NCI-H2107 treated with DMSO at 0.1 percent for 48 hours (cell line): ENCODE data around the gene FARS2.

Experiments used
- DNase-seq: peaks from one replicate; lab custom pipeline; 2025; ENCODE audit not compliant: unreplicated experiment; lab: John Stamatoyannopoulos, UW

Gene FARS2

GRCh38 chr6:5260661-5261544 is at the start of gene FARS2, which contains the start of gene LYRM4:
FARS2 (plus strand) TSS chr6:5261513.
LYRM4 (minus strand) TSS chr6:5260950; CDS start chr6:5260733, 217 bp downstream.
- DNase-seq: peak; percentile 40

- no peak for DNase-seq
Observed at GRCh38 chr6:5213836-5214235, 47.5 kb upstream of the FARS2 start.

- no peak for DNase-seq
Observed at GRCh38 chr6:5214570-5215052, 46.7 kb upstream of the FARS2 start.

DNA sequence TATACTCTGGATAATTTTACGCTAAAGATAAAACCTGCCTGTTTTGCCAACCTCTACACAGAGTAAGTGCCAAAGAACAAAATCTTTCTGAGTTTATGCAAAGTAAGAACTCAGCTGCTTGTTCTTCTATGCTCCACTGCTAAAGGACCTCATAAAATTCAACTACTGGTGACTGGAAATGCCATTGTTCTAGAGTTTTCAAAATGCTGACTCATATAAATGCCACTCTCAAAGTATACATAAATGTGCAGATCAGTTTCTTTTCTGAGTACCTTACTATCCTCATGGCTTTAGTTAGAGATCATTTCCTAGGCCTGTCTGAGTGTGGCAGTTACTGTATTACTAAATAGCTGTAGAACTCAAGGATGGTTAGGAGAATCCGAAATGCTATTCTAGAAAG is 46.2 kb upstream of the FARS2 start:
- DNase-seq: no peak

DNA sequence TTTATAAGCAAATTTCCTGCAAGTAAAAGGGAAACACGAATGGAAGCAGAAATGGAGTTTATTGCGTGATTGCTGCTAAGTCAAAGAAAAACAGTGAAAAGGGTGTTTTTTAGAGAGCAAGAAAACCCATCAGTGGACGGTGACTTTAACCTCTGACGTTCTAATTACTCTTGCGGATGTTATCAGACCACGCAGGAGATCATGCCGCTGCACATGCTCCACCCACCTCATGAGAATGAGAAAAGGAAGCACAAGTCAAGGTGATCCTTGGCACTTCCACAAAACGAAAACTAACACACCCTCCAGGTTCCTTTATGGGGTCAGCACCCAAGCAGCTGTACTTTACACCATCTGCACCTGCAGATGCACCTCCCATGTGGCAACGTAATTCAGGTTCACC is 45.5 kb upstream of the FARS2 start:
- no peak for DNase-seq

- DNase-seq: no peak
Observed at GRCh38 chr6:5217356-5217755, 44.0 kb upstream of the FARS2 start.

GRCh38 chr6:5219011-5219691 is 42.2 kb upstream of the FARS2 start:
- DNase-seq: no peak

DNA sequence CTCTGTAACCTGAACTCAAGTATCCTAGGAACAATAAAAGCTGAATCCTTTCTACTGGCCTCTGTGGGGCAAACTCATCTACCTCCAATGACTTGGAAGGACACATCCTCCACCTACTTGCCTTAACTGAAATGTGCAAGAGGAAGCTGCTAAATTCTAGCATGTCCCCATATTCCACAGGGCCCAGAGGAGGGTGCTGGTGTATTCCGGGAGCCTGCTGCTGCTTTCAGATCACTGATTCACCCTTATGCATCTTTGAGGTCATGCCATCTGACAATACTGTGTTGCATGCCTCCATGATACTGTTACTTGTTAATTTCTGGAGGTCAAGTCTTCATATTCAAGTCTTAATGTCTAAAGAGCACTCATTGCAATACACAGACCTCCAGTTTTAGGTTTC is 40.9 kb upstream of the FARS2 start:
- no peak for DNase-seq

DNA sequence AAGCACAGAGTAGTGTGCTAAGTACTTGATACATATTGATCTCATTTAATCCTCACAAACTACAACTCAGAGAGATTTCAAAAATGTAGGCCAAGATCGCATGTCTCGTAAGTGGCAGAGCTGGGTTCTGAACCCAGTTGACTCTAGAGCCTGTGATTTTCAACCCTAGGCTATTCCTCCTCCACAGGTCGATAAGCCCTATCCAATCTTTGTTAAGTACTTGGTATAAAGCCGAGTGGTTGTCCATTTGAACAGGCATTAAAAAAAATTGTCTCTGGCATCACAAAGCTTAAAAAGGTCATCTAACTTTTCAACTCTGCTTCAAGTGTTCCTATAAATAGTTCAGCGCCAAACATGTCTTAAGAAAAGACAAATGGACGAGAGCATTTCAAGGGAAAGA is 38.0 kb upstream of the FARS2 start:
- no peak for DNase-seq

DNA sequence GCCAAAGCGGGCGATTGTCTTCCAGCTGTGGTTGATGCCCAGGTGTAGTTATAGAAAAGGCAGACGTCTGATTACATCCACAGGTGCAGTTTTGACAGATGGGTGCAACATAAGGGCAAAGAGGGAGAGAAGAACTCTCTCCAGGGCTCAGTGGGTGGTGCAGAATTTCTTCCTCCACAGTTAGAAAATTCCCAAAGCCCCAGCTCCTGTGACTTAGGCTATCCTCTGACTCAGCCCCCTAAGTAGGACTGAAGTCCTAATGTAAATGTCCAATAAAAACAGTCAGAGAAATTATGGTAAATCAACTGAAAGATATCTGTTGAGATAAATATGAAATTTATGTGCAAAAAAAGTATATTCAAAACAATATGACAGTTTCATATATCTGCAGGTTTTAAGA is 32.0 kb upstream of the FARS2 start:
- DNase-seq: no peak

- no peak for DNase-seq
Observed at GRCh38 chr6:5230081-5230480, 31.2 kb upstream of the FARS2 start.

GRCh38 chr6:5231289-5231688 is 30.0 kb upstream of the FARS2 start:
- DNase-seq: no peak

DNA sequence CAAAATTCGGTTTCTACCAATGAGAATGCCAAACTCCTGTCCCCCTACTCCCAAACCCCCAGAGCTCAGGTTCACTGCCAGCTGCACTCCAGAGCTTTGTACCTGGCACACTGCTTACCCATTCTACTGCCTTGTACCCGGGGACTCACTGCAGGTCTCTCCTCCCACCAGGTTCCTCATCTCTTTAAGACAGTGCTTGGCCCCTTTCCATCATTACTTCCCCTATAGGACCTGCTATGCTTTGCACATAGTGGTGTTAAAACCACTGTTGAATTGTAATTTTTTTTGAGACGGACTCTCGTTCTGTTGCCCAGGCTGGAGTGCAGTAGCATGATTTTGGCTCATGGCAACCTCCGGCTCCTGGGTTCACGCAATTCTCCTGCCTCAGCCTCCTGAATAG is 26.4 kb upstream of the FARS2 start:
- no peak for DNase-seq

DNA sequence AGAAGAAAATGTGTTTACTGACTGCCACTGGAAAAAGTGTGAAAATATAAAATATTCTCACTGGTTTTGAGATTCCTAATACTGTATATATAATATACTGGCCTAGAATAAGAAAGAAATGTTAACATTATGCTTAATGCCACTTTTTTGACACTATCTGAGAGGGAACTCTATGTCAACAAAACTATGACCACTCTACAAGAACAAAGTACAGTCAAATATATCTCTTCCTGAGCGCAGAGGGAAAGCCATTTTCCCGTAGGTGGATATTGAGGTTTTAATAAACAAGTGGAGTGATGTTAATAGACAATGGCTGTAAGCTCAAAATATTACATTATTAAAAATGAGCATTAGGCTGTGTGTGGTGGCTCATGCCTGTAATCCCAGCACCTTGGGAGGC is 25.5 kb upstream of the FARS2 start:
- DNase-seq: no peak

DNA sequence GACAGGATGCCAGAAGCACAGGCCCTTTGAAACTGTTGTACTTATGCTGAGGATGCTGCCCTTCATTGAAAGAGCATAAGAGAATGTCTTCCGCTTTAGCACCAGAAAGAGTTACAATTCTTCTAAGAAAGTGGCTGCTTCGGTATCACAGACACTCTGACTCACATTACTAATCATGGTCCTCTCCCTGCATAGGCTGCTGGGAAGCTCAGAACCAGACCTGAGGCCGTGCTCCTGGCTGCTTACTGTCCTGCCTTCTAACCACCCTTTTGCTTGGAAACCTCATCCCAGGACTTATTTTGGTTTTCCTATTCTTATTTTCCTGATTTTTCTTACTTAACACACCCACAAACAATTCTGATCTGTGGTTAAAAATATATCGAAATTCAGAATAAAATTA is 23.5 kb upstream of the FARS2 start:
- no peak for DNase-seq

DNA sequence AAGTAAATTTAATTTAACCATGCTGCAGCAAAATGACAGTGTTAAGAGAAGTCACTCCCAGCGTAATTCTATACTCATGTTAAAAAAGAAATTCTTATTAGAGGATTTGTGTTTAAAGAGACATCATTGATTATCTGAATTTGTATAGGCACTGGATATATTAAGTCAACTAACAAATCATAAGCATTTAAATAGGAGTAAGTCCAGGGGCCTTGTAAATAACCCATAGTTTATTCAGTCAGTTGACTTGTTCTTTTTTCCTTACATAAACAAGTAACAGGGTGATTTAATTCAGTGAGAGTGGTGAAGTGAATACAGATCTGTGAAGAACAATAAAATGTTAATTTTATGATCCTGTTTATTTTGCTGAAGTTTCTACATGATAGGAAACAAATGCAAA is 23.0 kb upstream of the FARS2 start:
- no peak for DNase-seq

DNA sequence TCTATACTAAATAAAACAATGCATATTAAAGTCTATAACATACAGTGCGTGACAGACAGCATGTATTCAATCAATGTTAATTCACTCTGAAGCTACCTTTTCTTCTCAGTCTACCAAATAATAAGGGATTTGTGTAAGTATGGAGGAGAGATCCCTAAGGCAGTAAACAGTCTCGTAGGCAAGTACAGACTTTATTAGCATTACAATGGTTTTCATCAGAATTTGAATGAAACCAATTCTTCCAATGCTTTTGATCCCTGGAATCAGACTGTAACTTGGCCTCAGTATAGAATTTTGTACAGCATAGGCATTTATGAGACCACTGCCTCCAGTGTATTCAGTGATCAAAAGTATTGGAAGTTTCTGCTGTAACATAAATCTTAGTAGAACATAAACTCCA is 20.1 kb upstream of the FARS2 start:
- DNase-seq: no peak

- DNase-seq: no peak
Observed at GRCh38 chr6:5243069-5243468, 18.2 kb upstream of the FARS2 start.

GRCh38 chr6:5246141-5247097 is 14.9 kb upstream of the FARS2 start:
- no peak for DNase-seq

GRCh38 chr6:5247201-5247600 is 14.1 kb upstream of the FARS2 start:
- no peak for DNase-seq
